ENCODE measurements around the gene SLC6A9. TPM values are rescaled to one million over a fixed set of nuclear protein-coding genes. Genes with fewer than 3 reads are reported as not detected.

The SLC6A9 gene
- total and polyA plus RNA-seq, 12 donors = 11.8 to 198 (median 23.5) TPM

DNA sequence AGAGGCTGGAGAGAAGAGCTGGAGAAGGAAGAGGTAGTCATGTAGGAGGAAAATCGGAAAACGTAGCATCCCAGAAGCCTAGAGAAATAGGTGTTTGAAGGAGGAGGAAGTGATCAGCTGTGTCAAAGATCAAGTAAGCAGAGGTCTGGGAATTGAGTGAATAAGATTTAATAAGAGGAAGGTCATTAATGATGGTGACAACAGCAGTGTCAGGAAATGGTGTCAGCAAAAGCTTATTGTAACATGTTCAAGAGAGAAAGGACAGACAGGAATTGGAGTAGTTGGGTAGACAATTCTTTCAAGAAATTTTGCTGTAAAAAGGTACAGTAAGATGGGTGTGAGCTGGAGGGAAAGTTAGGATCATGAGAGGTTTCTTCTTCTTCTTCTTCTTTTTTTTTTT lies 41.6 kb upstream of the SLC6A9 start:
- Histone ChIP-seq H3K9me3 (replicated peaks in 1 of 3) (no peaks in the 10 kb centered on the region), H3K36me3 (replicated peaks in 1 of 2) (no peaks in the 10 kb centered on the region), H3K27ac (no peak overlapping the region), H3K4me1 (replicated peaks in 1 of 2) (peaks cover 13 to 20% of the 10 kb centered on the region in 2 donors), H3K27me3 (no peaks in the 10 kb centered on the region), H3K4me3 (no peak overlapping the region)
- no peak for TF ChIP-seq POLR2A (IDR thresholded peaks at IDR 0.05)
- TF ChIP-seq, protein P1, sequence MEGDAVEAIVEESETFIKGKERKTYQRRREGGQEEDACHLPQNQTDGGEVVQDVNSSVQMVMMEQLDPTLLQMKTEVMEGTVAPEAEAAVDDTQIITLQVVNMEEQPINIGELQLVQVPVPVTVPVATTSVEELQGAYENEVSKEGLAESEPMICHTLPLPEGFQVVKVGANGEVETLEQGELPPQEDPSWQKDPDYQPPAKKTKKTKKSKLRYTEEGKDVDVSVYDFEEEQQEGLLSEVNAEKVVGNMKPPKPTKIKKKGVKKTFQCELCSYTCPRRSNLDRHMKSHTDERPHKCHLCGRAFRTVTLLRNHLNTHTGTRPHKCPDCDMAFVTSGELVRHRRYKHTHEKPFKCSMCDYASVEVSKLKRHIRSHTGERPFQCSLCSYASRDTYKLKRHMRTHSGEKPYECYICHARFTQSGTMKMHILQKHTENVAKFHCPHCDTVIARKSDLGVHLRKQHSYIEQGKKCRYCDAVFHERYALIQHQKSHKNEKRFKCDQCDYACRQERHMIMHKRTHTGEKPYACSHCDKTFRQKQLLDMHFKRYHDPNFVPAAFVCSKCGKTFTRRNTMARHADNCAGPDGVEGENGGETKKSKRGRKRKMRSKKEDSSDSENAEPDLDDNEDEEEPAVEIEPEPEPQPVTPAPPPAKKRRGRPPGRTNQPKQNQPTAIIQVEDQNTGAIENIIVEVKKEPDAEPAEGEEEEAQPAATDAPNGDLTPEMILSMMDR (IDR thresholded peaks at IDR 0.05) = no peak
- DNase-seq = no peak
- WGBS, 4 donors = 83 to 89% (median 86%) methylated on average over 2 of the region's 2 CpGs
- intact Hi-C loops (cut with DNase I) = no loop called here

DNA sequence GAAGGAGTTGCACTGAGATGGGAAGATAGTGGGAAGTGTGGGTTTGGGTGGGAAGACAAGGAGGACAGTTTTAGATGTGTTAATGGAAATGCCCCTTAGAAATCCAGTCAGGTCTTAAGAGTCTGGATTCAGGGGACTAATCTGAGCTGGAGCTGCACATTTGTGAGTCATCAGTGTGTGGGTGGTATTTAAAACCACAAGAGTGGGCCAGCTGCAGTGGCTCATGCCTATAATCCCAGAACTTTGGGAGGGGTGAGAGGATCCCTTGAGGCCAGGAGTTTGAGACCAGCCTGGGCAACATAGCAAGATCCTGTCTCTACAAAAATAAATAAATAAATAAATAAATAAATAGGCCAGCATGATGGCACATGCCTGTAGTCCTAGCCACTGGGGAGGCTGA lies 40.9 kb upstream of the SLC6A9 start:
- no peak overlapping the region for H3K4me3 ChIP-seq
- no peak overlapping the region for H3K27ac ChIP-seq
- peak in 2 of 7 donors; percentile 27 to 58 for DNase-seq
- peaks cover 19 to 22% of the 10 kb centered on the region in 2 donors for H3K4me1 ChIP-seq (replicated peaks in 1 of 2)
- H3K36me3 ChIP-seq (replicated peaks in 1 of 2) = no peaks in the 10 kb centered on the region
- no peaks in the 10 kb centered on the region for H3K27me3 ChIP-seq
- TF ChIP-seq POLR2A (IDR thresholded peaks at IDR 0.05) = no peak
- TF ChIP-seq, protein P1 (IDR thresholded peaks at IDR 0.05) = no peak
- intact Hi-C loops (cut with DNase I) = no loop called here
- H3K9me3 ChIP-seq (replicated peaks in 1 of 3) = no peaks in the 10 kb centered on the region

GRCh38 chr1:44071461-44071860 lies 40.2 kb upstream of the SLC6A9 start:
- intact Hi-C loops (cut with DNase I) = no loop called here
- WGBS, 4 donors = 66 to 88% (median 82%) methylated on average over 3 of the region's 3 CpGs
- no peak for TF ChIP-seq POLR2A (IDR thresholded peaks at IDR 0.05)
- TF ChIP-seq, protein P1 (IDR thresholded peaks at IDR 0.05) = no peak
- H3K27ac ChIP-seq = no peak overlapping the region
- H3K4me3 ChIP-seq = no peak overlapping the region
- H3K4me1 ChIP-seq (replicated peaks in 1 of 2) = peaks cover 20 to 23% of the 10 kb centered on the region in 2 donors
- no peaks in the 10 kb centered on the region for H3K9me3 ChIP-seq (replicated peaks in 1 of 3)
- H3K36me3 ChIP-seq (replicated peaks in 1 of 2) = no peaks in the 10 kb centered on the region
- DNase-seq = no peak
- H3K27me3 ChIP-seq = no peaks in the 10 kb centered on the region

- WGBS, 4 donors = 13 to 28% (median 24%) methylated on average over 2 of the region's 2 CpGs
- peak overlapping the region; percentile 56 to 86 (median 82) for H3K27ac ChIP-seq
Measured at GRCh38 chr1:44068442-44068921, 37.2 kb upstream of the SLC6A9 start.

More at GRCh38 chr1:44068442-44068921, 37.2 kb upstream of the SLC6A9 start:
- DNase-seq = peak; percentile 51 to 85 (median 75)
- H3K4me3 ChIP-seq = no peak overlapping the region
- TF ChIP-seq, protein P1 (IDR thresholded peaks at IDR 0.05) = no peak
- TF ChIP-seq POLR2A (IDR thresholded peaks at IDR 0.05) = no peak
- no peaks in the 10 kb centered on the region for H3K36me3 ChIP-seq (replicated peaks in 1 of 2)
- H3K27me3 ChIP-seq = no peaks in the 10 kb centered on the region
- intact Hi-C loops (cut with DNase I) = no loop called here
- H3K9me3 ChIP-seq (replicated peaks in 1 of 3) = no peaks in the 10 kb centered on the region
- H3K4me1 ChIP-seq (replicated peaks in 1 of 2) = peaks cover 18 to 20% of the 10 kb centered on the region in 2 donors

Data from adrenal gland (tissue), 12 donors.